NCI-H82 treated with DMSO at 0.1 percent for 48 hours (cell line): ENCODE measurements around the gene FUNDC1.

ENCODE experiments used
- DNase-seq: peaks from one replicate; lab custom pipeline; 2025; ENCODE audit not compliant: unreplicated experiment; lab: John Stamatoyannopoulos, UW

The FUNDC1 gene

GRCh38 chrX:44482575-44482974, 60.1 kb downstream of the FUNDC1 start:
- no peak for DNase-seq

GRCh38 chrX:44480591-44480990, 62.1 kb downstream of the FUNDC1 start:
- no peak for DNase-seq

- DNase-seq = no peak
These were observed 68.2 kb downstream of the FUNDC1 start for GRCh38 chrX:44474410-44474809.
